Neural cell (in vitro differentiated cells): ENCODE data around the gene MCM5.
"Not testable (repeated sequence)": the region's sequence is repeated elsewhere in the genome, so short reads cannot be mapped to it uniquely, and the experiment has no call there.

Experiments used
- EZH2 ChIP-seq: fragments of 200-600, 300-800 bp; shearing (Covaris generic), sonication (generic); IDR thresholded peaks from 2 replicates; pipeline ENCODE4 v1.6.1; 2014; ENCODE audit warnings: antibody characterized with exemption, low read length, borderline replicate concordance, mild to moderate bottlenecking; ENCODE audit not compliant: insufficient read depth, poor library complexity, severe bottlenecking
- POLR2AphosphoS5 ChIP-seq: IDR thresholded peaks from 2 replicates; pipeline ENCODE4 v1.6.1; 2012
- RAD21 ChIP-seq: fragments of 450-650 bp; conservative IDR thresholded peaks from 2 replicates; pipeline ENCODE4 v1.6.1; 2014; ENCODE audit warnings: antibody characterized with exemption, mild to moderate bottlenecking, moderate library complexity
- TAF1 ChIP-seq: IDR thresholded peaks from 2 replicates; pipeline ENCODE4 v1.6.1; 2012; ENCODE audit warnings: low read depth
- TF ChIP-seq, protein P1 (sequence below): IDR thresholded peaks from 2 replicates; pipeline ENCODE4 v1.6.1; 2012; ENCODE audit warnings: borderline replicate concordance

DNA sequence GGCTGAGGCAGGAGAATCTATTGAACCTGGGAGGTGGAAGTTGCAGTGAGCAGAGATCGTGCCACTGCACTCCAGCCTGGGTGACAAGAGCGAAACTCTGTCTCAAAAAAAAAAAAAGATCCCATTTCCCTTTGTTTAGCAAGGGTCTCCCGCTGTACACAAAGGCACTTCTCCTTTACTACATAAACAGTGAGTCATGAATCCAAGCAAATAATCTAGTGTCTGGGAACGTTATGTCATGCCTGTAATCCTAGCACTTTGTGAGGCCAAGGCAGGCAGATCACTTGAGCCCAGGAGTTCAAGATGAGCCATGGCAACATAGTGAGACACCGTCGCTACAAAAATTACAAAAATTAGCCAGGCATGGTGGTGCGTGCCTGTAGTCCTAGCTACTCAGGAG, 35.7 kb upstream of the MCM5 start:
- TF ChIP-seq, protein P1, sequence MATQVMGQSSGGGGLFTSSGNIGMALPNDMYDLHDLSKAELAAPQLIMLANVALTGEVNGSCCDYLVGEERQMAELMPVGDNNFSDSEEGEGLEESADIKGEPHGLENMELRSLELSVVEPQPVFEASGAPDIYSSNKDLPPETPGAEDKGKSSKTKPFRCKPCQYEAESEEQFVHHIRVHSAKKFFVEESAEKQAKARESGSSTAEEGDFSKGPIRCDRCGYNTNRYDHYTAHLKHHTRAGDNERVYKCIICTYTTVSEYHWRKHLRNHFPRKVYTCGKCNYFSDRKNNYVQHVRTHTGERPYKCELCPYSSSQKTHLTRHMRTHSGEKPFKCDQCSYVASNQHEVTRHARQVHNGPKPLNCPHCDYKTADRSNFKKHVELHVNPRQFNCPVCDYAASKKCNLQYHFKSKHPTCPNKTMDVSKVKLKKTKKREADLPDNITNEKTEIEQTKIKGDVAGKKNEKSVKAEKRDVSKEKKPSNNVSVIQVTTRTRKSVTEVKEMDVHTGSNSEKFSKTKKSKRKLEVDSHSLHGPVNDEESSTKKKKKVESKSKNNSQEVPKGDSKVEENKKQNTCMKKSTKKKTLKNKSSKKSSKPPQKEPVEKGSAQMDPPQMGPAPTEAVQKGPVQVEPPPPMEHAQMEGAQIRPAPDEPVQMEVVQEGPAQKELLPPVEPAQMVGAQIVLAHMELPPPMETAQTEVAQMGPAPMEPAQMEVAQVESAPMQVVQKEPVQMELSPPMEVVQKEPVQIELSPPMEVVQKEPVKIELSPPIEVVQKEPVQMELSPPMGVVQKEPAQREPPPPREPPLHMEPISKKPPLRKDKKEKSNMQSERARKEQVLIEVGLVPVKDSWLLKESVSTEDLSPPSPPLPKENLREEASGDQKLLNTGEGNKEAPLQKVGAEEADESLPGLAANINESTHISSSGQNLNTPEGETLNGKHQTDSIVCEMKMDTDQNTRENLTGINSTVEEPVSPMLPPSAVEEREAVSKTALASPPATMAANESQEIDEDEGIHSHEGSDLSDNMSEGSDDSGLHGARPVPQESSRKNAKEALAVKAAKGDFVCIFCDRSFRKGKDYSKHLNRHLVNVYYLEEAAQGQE = not testable (repeated sequence)
- not testable (repeated sequence) for TF ChIP-seq RAD21, POLR2AphosphoS5, TAF1, EZH2
